ENCODE results near the gene E2F4. TPM values are rescaled to one million over a fixed set of nuclear protein-coding genes. Genes with fewer than 3 reads are reported as not detected.

E2F4 gene
- total and polyA plus RNA-seq, 2 donors: 28.0 to 65.0 TPM

GRCh38 chr16:67174706-67175231, 17.2 kb upstream of the E2F4 start:
- H3K4me3 ChIP-seq (ENCODE audit: low read depth, low read length): peak overlapping the region; percentile 34

GRCh38 chr16:67176662-67177061, 15.3 kb upstream of the E2F4 start:
- Histone ChIP-seq H3K36me3 (ENCODE audit: insufficient read depth) (no peaks in the 10 kb centered on the region), H3K27ac (ENCODE audit: low read depth) (no peak overlapping the region), H3K4me1 (ENCODE audit: insufficient read depth) (no peaks in the 10 kb centered on the region), H3K4me3 (ENCODE audit: low read depth, low read length) (no peak overlapping the region)
- no peak for DNase-seq (ENCODE audit: extremely low spot score)
- 80% methylated on average over 12 of the region's 12 CpGs for WGBS

More at GRCh38 chr16:67174706-67175231, 17.2 kb upstream of the E2F4 start:
- H3K27ac ChIP-seq (ENCODE audit: low read depth): peak overlapping the region; percentile 40
- 52% methylated on average over 31 of the region's 31 CpGs for WGBS
- H3K4me1 ChIP-seq (ENCODE audit: insufficient read depth): no peaks in the 10 kb centered on the region
- no peak for DNase-seq (ENCODE audit: extremely low spot score)
- no peaks in the 10 kb centered on the region for H3K36me3 ChIP-seq (ENCODE audit: insufficient read depth)

GRCh38 chr16:67177743-67178699, 13.9 kb upstream of the E2F4 start:
- Histone ChIP-seq H3K4me3 (ENCODE audit: low read depth, low read length) (peak overlapping the region; percentile 37), H3K36me3 (ENCODE audit: insufficient read depth) (no peaks in the 10 kb centered on the region), H3K27ac (ENCODE audit: low read depth) (peak overlapping the region; percentile 54), H3K4me1 (ENCODE audit: insufficient read depth) (no peaks in the 10 kb centered on the region)
- WGBS: 5% methylated on average over 73 of the region's 73 CpGs
- no peak for DNase-seq (ENCODE audit: extremely low spot score)

GRCh38 chr16:67179421-67180080, 12.4 kb upstream of the E2F4 start:
- no peak overlapping the region for H3K4me3 ChIP-seq (ENCODE audit: low read depth, low read length)
- no peak overlapping the region for H3K27ac ChIP-seq (ENCODE audit: low read depth)
- DNase-seq (ENCODE audit: extremely low spot score): no peak
- WGBS: 91% methylated on average over 13 of the region's 13 CpGs
- H3K36me3 ChIP-seq (ENCODE audit: insufficient read depth): no peaks in the 10 kb centered on the region
- no peaks in the 10 kb centered on the region for H3K4me1 ChIP-seq (ENCODE audit: insufficient read depth)

GRCh38 chr16:67180166-67180565, 11.8 kb upstream of the E2F4 start:
- Histone ChIP-seq H3K27ac (ENCODE audit: low read depth) (no peak overlapping the region), H3K36me3 (ENCODE audit: insufficient read depth) (no peaks in the 10 kb centered on the region), H3K4me3 (ENCODE audit: low read depth, low read length) (no peak overlapping the region), H3K4me1 (ENCODE audit: insufficient read depth) (no peaks in the 10 kb centered on the region)
- no peak for DNase-seq (ENCODE audit: extremely low spot score)
- 94% methylated on average over 16 of the region's 16 CpGs for WGBS

GRCh38 chr16:67181346-67181745, 10.6 kb upstream of the E2F4 start:
- 24% methylated on average over 2 of the region's 2 CpGs for WGBS
- Histone ChIP-seq H3K4me3 (ENCODE audit: low read depth, low read length) (no peak overlapping the region), H3K27ac (ENCODE audit: low read depth) (no peak overlapping the region), H3K4me1 (ENCODE audit: insufficient read depth) (no peaks in the 10 kb centered on the region), H3K36me3 (ENCODE audit: insufficient read depth) (no peaks in the 10 kb centered on the region)
- DNase-seq (ENCODE audit: extremely low spot score): no peak

- DNase-seq (ENCODE audit: extremely low spot score): no peak
- Histone ChIP-seq H3K4me1 (ENCODE audit: insufficient read depth) (no peaks in the 10 kb centered on the region), H3K36me3 (ENCODE audit: insufficient read depth) (no peaks in the 10 kb centered on the region), H3K4me3 (ENCODE audit: low read depth, low read length) (no peak overlapping the region), H3K27ac (ENCODE audit: low read depth) (no peak overlapping the region)
- WGBS: 90% methylated on average over 2 of the region's 2 CpGs
These were observed 9.7 kb upstream of the E2F4 start for GRCh38 chr16:67182288-67182687.

GRCh38 chr16:67183284-67183626, 8.7 kb upstream of the E2F4 start:
- Histone ChIP-seq H3K36me3 (ENCODE audit: insufficient read depth) (no peaks in the 10 kb centered on the region), H3K4me1 (ENCODE audit: insufficient read depth) (no peaks in the 10 kb centered on the region), H3K4me3 (ENCODE audit: low read depth, low read length) (no peak overlapping the region), H3K27ac (ENCODE audit: low read depth) (no peak overlapping the region)
- 6% methylated on average over 11 of the region's 11 CpGs for WGBS
- DNase-seq (ENCODE audit: extremely low spot score): no peak

- Histone ChIP-seq H3K4me1 (ENCODE audit: insufficient read depth) (no peaks in the 10 kb centered on the region), H3K27ac (ENCODE audit: low read depth) (peak within 1 kb of the TSS; percentile 94), H3K4me3 (ENCODE audit: low read depth, low read length) (peak within 1 kb of the TSS; percentile 46), H3K36me3 (ENCODE audit: insufficient read depth) (no peaks in the 10 kb centered on the region)
- peak; percentile 96 for DNase-seq (ENCODE audit: extremely low spot score)
- WGBS: under 1% methylated on average over 77 of the region's 77 CpGs
These were observed 8.1 kb upstream of the E2F4 start, which contains the start of gene MATCAP1 for GRCh38 chr16:67183627-67184452. TSS of gene MATCAP1 (minus strand) at chr16:67183963. CDS start at chr16:67180610, 3,353 bp downstream.

GRCh38 chr16:67184453-67184994, 7.4 kb upstream of the E2F4 start:
- no peak for DNase-seq (ENCODE audit: extremely low spot score)
- Histone ChIP-seq H3K4me3 (ENCODE audit: low read depth, low read length) (peak overlapping the region; percentile 46), H3K4me1 (ENCODE audit: insufficient read depth) (no peaks in the 10 kb centered on the region), H3K27ac (ENCODE audit: low read depth) (peak overlapping the region; percentile 94), H3K36me3 (ENCODE audit: insufficient read depth) (no peaks in the 10 kb centered on the region)
- WGBS: 5% methylated on average over 59 of the region's 59 CpGs

- 11% methylated on average over 43 of the region's 43 CpGs for WGBS
These were observed 6.8 kb upstream of the E2F4 start for GRCh38 chr16:67184995-67185650.

GRCh38 chr16:67185651-67186134, 6.3 kb upstream of the E2F4 start:
- Histone ChIP-seq H3K27ac (ENCODE audit: low read depth) (no peak overlapping the region), H3K36me3 (ENCODE audit: insufficient read depth) (no peaks in the 10 kb centered on the region), H3K4me1 (ENCODE audit: insufficient read depth) (no peaks in the 10 kb centered on the region), H3K4me3 (ENCODE audit: low read depth, low read length) (no peak overlapping the region)
- DNase-seq (ENCODE audit: extremely low spot score): no peak
- 11% methylated on average over 12 of the region's 12 CpGs for WGBS

More at GRCh38 chr16:67184995-67185650, 6.8 kb upstream of the E2F4 start:
- DNase-seq (ENCODE audit: extremely low spot score): no peak
- H3K4me1 ChIP-seq (ENCODE audit: insufficient read depth): no peaks in the 10 kb centered on the region
- H3K4me3 ChIP-seq (ENCODE audit: low read depth, low read length): no peak overlapping the region
- no peaks in the 10 kb centered on the region for H3K36me3 ChIP-seq (ENCODE audit: insufficient read depth)
- no peak overlapping the region for H3K27ac ChIP-seq (ENCODE audit: low read depth)
